ENCODE data around the gene PLAA.

The PLAA gene

GRCh38 chr9:26946753-26947727 lies at the start of gene PLAA:
PLAA (minus strand) TSS chr9:26947242; CDS start chr9:26947045, 197 bp downstream.
- Histone ChIP-seq H3K27ac (ENCODE audit: low read depth, low read length) (peak within 1 kb of the TSS; percentile 100), H3K4me3 (ENCODE audit: low read depth, low read length) (peak within 1 kb of the TSS; percentile 99), H3K27me3 (ENCODE audit: control insufficient read depth, insufficient read depth, low read length) (no peaks in the 10 kb centered on the region), H3K36me3 (ENCODE audit: control insufficient read depth, insufficient read depth, low read length) (peaks cover 10% of the 10 kb centered on the region), H3K9ac (ENCODE audit: low read length) (peak within 1 kb of the TSS; percentile 98), H3K9me3 (ENCODE audit: control insufficient read depth, insufficient read depth, low read depth, low read length) (no peaks in the 10 kb centered on the region), H3K4me1 (ENCODE audit: control insufficient read depth, insufficient read depth, low read length) (no peaks in the 10 kb centered on the region)

DNA sequence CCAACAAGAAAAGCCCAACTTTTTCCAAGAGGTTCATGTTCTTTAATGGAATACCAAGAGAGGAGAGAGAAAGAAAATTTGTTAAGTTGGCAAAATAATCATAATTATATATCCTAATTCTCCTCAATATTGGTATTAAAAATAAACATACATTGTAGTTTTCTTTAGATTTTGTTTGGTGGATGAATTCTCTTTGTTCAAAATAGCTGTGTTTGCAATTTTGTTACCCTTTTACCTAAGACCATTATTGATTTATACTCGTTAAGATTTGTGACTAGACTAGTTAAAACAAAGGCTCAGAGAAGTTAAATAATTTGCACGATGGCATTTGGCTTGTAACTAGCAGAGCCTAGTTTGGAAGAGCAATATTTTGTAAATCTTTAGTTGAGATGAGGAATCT lies 48.8 kb upstream of the PLAA start:
- no peak overlapping the region for H3K27ac ChIP-seq (ENCODE audit: low read depth, low read length)
- no peak overlapping the region for H3K4me3 ChIP-seq (ENCODE audit: low read depth, low read length)
- no peaks in the 10 kb centered on the region for H3K27me3 ChIP-seq (ENCODE audit: control insufficient read depth, insufficient read depth, low read length)
- H3K36me3 ChIP-seq (ENCODE audit: control insufficient read depth, insufficient read depth, low read length) = peaks cover 3% of the 10 kb centered on the region
- no peaks in the 10 kb centered on the region for H3K9me3 ChIP-seq (ENCODE audit: control insufficient read depth, insufficient read depth, low read depth, low read length)
- H3K9ac ChIP-seq (ENCODE audit: low read length) = no peak overlapping the region
- H3K4me1 ChIP-seq (ENCODE audit: control insufficient read depth, insufficient read depth, low read length) = no peaks in the 10 kb centered on the region

- Histone ChIP-seq H3K9ac (ENCODE audit: low read length) (no peak overlapping the region), H3K36me3 (ENCODE audit: control insufficient read depth, insufficient read depth, low read length) (peaks cover 11% of the 10 kb centered on the region; the same call in 1 of the 2 replicates), H3K27ac (ENCODE audit: low read depth, low read length) (no peak overlapping the region), H3K4me1 (ENCODE audit: control insufficient read depth, insufficient read depth, low read length) (no peaks in the 10 kb centered on the region), H3K9me3 (ENCODE audit: control insufficient read depth, insufficient read depth, low read depth, low read length) (no peaks in the 10 kb centered on the region), H3K27me3 (ENCODE audit: control insufficient read depth, insufficient read depth, low read length) (no peaks in the 10 kb centered on the region), H3K4me3 (ENCODE audit: low read depth, low read length) (no peak overlapping the region)
These were observed 36.3 kb upstream of the PLAA start for GRCh38 chr9:26983340-26983739.

DNA sequence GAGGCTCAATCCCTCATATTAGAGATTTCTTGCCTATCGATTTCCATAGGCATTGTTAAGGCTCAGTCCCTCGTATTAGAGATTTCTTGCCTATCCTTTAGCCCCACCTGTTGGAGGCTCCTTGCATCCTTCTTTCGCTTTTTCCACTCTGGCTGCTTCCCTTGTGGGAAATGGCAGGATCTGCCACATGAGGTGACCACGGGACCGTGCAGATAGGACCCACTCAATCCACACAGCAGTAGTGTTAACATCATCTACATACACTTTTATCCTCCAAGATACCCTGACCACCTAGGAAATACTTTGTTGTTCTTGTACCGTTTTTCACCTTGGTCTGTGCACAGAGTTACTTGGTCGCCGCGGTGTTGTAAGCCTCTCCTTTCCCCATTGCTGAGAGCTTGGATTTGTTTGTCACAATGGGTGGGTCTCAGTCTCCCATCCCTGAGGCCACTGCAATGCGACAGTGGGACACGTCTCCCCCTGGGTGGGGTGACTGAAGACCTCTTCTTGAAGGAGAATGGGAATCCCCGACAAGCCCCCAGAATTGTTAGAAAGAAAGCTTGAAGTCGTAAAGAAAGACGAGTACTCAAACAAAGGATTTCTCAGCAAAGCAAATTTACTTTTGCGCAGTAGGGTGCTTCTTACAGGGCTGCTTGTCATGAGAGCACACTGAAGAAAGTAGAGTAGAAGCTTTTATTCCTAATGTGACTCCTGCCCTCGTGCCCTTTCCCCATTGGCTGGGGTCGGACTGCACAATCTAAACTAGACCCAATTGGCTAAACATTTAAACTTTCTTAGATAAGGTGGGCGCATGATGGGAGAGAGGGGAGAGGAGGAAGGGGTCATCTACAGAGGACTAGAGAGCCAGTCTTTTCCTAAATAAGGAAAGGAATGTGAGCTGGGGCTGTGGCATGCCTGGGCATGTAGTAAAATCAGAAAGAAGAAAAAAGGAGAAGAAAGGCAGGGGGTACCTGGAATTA lies 29.0 kb upstream of the PLAA start:
- Histone ChIP-seq H3K9ac (ENCODE audit: low read length) (peak overlapping the region; percentile 94), H3K27me3 (ENCODE audit: control insufficient read depth, insufficient read depth, low read length) (no peaks in the 10 kb centered on the region), H3K27ac (ENCODE audit: low read depth, low read length) (peak overlapping the region; percentile 93), H3K4me3 (ENCODE audit: low read depth, low read length) (peak overlapping the region; percentile 51), H3K36me3 (ENCODE audit: control insufficient read depth, insufficient read depth, low read length) (no peaks in the 10 kb centered on the region), H3K4me1 (ENCODE audit: control insufficient read depth, insufficient read depth, low read length) (peaks cover 28% of the 10 kb centered on the region), H3K9me3 (ENCODE audit: control insufficient read depth, insufficient read depth, low read depth, low read length) (no peaks in the 10 kb centered on the region)

DNA sequence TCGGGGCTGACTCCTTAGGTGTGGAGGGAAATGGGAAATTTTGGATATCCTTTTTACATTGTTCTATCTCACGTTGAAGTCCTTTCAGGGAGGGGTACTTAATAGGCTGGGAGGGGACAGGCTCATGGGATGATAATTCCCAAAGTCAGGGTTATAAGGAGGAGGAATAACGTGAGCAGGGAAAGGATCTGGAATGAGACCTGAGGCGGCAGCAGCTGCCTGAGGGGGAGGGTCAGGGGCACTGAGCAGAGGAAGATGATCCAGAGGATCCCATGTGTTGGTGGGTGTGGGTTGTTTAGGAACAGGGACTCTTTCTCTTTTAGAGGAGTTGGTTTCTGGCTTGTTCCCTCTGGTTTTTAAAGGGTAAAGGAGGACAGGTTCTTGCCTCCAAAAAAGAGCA lies 27.9 kb upstream of the PLAA start:
- Histone ChIP-seq H3K4me1 (ENCODE audit: control insufficient read depth, insufficient read depth, low read length) (peaks cover 28% of the 10 kb centered on the region), H3K4me3 (ENCODE audit: low read depth, low read length) (no peak overlapping the region), H3K27ac (ENCODE audit: low read depth, low read length) (peak overlapping the region; percentile 93; the same call in 1 of the 2 replicates), H3K27me3 (ENCODE audit: control insufficient read depth, insufficient read depth, low read length) (no peaks in the 10 kb centered on the region), H3K9ac (ENCODE audit: low read length) (peak overlapping the region; percentile 94), H3K9me3 (ENCODE audit: control insufficient read depth, insufficient read depth, low read depth, low read length) (no peaks in the 10 kb centered on the region), H3K36me3 (ENCODE audit: control insufficient read depth, insufficient read depth, low read length) (no peaks in the 10 kb centered on the region)

DNA sequence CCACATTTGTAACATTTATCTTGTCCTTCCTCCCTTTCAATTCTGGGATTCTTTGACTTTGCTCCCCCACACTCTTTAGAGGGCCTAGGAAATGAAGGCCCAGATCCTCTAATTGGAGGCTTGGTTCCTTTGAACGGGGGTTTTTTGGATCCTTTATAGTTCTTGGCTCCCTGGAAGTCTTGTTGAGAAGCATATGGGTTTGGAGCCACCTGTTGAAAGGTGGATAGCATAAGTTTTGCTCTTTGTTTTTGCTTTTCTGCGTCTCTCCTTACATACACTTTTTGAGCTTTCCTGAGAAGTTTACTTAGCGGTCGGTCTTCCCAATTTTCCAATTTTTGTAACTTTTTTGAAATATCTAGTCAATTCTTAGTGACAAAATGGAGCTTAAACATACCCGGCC lies 26.9 kb upstream of the PLAA start:
- H3K4me3 ChIP-seq (ENCODE audit: low read depth, low read length) = no peak overlapping the region
- H3K9me3 ChIP-seq (ENCODE audit: control insufficient read depth, insufficient read depth, low read depth, low read length) = no peaks in the 10 kb centered on the region
- no peaks in the 10 kb centered on the region for H3K36me3 ChIP-seq (ENCODE audit: control insufficient read depth, insufficient read depth, low read length)
- no peaks in the 10 kb centered on the region for H3K27me3 ChIP-seq (ENCODE audit: control insufficient read depth, insufficient read depth, low read length)
- peaks cover 28% of the 10 kb centered on the region for H3K4me1 ChIP-seq (ENCODE audit: control insufficient read depth, insufficient read depth, low read length)
- no peak overlapping the region for H3K9ac ChIP-seq (ENCODE audit: low read length)
- no peak overlapping the region for H3K27ac ChIP-seq (ENCODE audit: low read depth, low read length)

- Histone ChIP-seq H3K9ac (ENCODE audit: low read length) (no peak overlapping the region), H3K27ac (ENCODE audit: low read depth, low read length) (no peak overlapping the region), H3K9me3 (ENCODE audit: control insufficient read depth, insufficient read depth, low read depth, low read length) (no peaks in the 10 kb centered on the region), H3K36me3 (ENCODE audit: control insufficient read depth, insufficient read depth, low read length) (no peaks in the 10 kb centered on the region), H3K27me3 (ENCODE audit: control insufficient read depth, insufficient read depth, low read length) (no peaks in the 10 kb centered on the region), H3K4me1 (ENCODE audit: control insufficient read depth, insufficient read depth, low read length) (peaks cover 20% of the 10 kb centered on the region), H3K4me3 (ENCODE audit: low read depth, low read length) (no peak overlapping the region)
These were observed 24.7 kb upstream of the PLAA start for GRCh38 chr9:26971721-26972120.

GRCh38 chr9:26956860-26957233 lies 9.8 kb upstream of the PLAA start:
- H3K4me3 ChIP-seq (ENCODE audit: low read depth, low read length) = peak overlapping the region; percentile 61
- H3K9ac ChIP-seq (ENCODE audit: low read length) = peak overlapping the region; percentile 75
- no peaks in the 10 kb centered on the region; the same call in 1 of the 2 replicates for H3K36me3 ChIP-seq (ENCODE audit: control insufficient read depth, insufficient read depth, low read length)
- no peaks in the 10 kb centered on the region for H3K9me3 ChIP-seq (ENCODE audit: control insufficient read depth, insufficient read depth, low read depth, low read length)
- peak overlapping the region; percentile 1; the same call in 1 of the 2 replicates for H3K27ac ChIP-seq (ENCODE audit: low read depth, low read length)
- H3K4me1 ChIP-seq (ENCODE audit: control insufficient read depth, insufficient read depth, low read length) = peaks cover 10% of the 10 kb centered on the region; the same call in 1 of the 2 replicates
- H3K27me3 ChIP-seq (ENCODE audit: control insufficient read depth, insufficient read depth, low read length) = no peaks in the 10 kb centered on the region

GRCh38 chr9:26955921-26956859 lies 9.1 kb upstream of the PLAA start, which contains the start of gene IFT74:
IFT74 (plus strand) TSS chr9:26956412; CDS start chr9:26961968, 5,556 bp downstream.
- Histone ChIP-seq H3K27me3 (ENCODE audit: control insufficient read depth, insufficient read depth, low read length) (no peaks in the 10 kb centered on the region), H3K4me1 (ENCODE audit: control insufficient read depth, insufficient read depth, low read length) (peaks cover 10% of the 10 kb centered on the region; the same call in 1 of the 2 replicates), H3K36me3 (ENCODE audit: control insufficient read depth, insufficient read depth, low read length) (no peaks in the 10 kb centered on the region), H3K27ac (ENCODE audit: low read depth, low read length) (peak within 1 kb of the TSS; percentile 1; the same call in 1 of the 2 replicates), H3K4me3 (ENCODE audit: low read depth, low read length) (peak within 1 kb of the TSS; percentile 61), H3K9me3 (ENCODE audit: control insufficient read depth, insufficient read depth, low read depth, low read length) (no peaks in the 10 kb centered on the region), H3K9ac (ENCODE audit: low read length) (peak within 1 kb of the TSS; percentile 75)

All from HUES6 (cell line).